GM18520 (cell line): ENCODE results near the gene DHX34.
"Not testable (repeated sequence)": the region's sequence is repeated elsewhere in the genome, so short reads cannot be mapped to it uniquely, and the experiment has no call there.

Experiments
- ATAC-seq: cut with Tn5 transposase; IDR thresholded peaks from one replicate; pipeline ENCODE4 v1.9.1; 2021; ENCODE audit not compliant: unreplicated experiment

The DHX34 gene

GRCh38 chr19:47323872-47324271 is 25.2 kb upstream of the DHX34 start:
- ATAC-seq: no peak

GRCh38 chr19:47324502-47324901 is 24.6 kb upstream of the DHX34 start:
- ATAC-seq: no peak

- ATAC-seq: no peak
These were observed 18.6 kb upstream of the DHX34 start for GRCh38 chr19:47330466-47330869.

- ATAC-seq: no peak
These were observed 17.6 kb upstream of the DHX34 start for GRCh38 chr19:47331490-47331889.

- no peak for ATAC-seq
These were observed 17.1 kb upstream of the DHX34 start, which contains the start of gene C5AR2 for GRCh38 chr19:47331931-47332547. TSS of gene C5AR2 (plus strand) at chr19:47332175. CDS start at chr19:47340800, 8,625 bp downstream.

GRCh38 chr19:47336765-47337718 is 12.1 kb upstream of the DHX34 start:
- ATAC-seq: not testable (repeated sequence)

- no peak for ATAC-seq
These were observed 9.8 kb upstream of the DHX34 start for GRCh38 chr19:47339196-47339880.

- ATAC-seq: no peak
These were observed 8.5 kb upstream of the DHX34 start for GRCh38 chr19:47340477-47341208.

- ATAC-seq: no peak
These were observed 7.4 kb upstream of the DHX34 start for GRCh38 chr19:47341734-47342133.

GRCh38 chr19:47343194-47343802 is 5.8 kb upstream of the DHX34 start:
- ATAC-seq: no peak

- no peak for ATAC-seq
These were observed 4.7 kb upstream of the DHX34 start for GRCh38 chr19:47344425-47344824.

GRCh38 chr19:47346024-47346423 is 3.1 kb upstream of the DHX34 start:
- ATAC-seq: not testable (repeated sequence)

GRCh38 chr19:47350630-47351029 is 1.5 kb downstream of the DHX34 start:
- no peak for ATAC-seq

- ATAC-seq: no peak
These were observed 2.4 kb downstream of the DHX34 start for GRCh38 chr19:47351548-47351947.

GRCh38 chr19:47352095-47352494 is 3.0 kb downstream of the DHX34 start:
- ATAC-seq: no peak

GRCh38 chr19:47353307-47353712 is 4.2 kb downstream of the DHX34 start:
- no peak for ATAC-seq

GRCh38 chr19:47356900-47357299 is 7.8 kb downstream of the DHX34 start:
- no peak for ATAC-seq

GRCh38 chr19:47357788-47358680 is 8.9 kb downstream of the DHX34 start:
- no peak for ATAC-seq

GRCh38 chr19:47358936-47359335 is 9.8 kb downstream of the DHX34 start:
- ATAC-seq: no peak
